Neuronal stem cell (in vitro differentiated cells): ENCODE data around the gene GSPT1.
"Not testable (repeated sequence)": the region's sequence is repeated elsewhere in the genome, so short reads cannot be mapped to it uniquely, and the experiment has no call there.

Experiments used
- DNase-seq: peaks from one replicate; pipeline ENCODE4 v3.0.0-alpha.2; 2013; ENCODE audit warnings: low spot score
- H2AFZ ChIP-seq: one replicate; pipeline ENCODE4 v1.6.1; 2013; ENCODE audit warnings: mild to moderate bottlenecking, low read length, inconsistent platforms
- H2AK5ac ChIP-seq: 2 replicates; pipeline ENCODE4 v1.6.1; 2013; ENCODE audit warnings: low read depth, mild to moderate bottlenecking, inconsistent platforms, low read length, moderate library complexity, mixed read lengths
- H2BK120ac ChIP-seq: 2 replicates; pipeline ENCODE4 v1.6.1; 2013; ENCODE audit warnings: low read depth, mild to moderate bottlenecking, inconsistent platforms, low read length, moderate library complexity, mixed read lengths
- H2BK12ac ChIP-seq: one replicate; pipeline ENCODE4 v1.6.1; 2013; ENCODE audit warnings: low read length, inconsistent platforms
- H2BK15ac ChIP-seq: 2 replicates; pipeline ENCODE4 v1.6.1; 2013; ENCODE audit warnings: mild to moderate bottlenecking, low read length, inconsistent platforms, mixed read lengths
- H2BK5ac ChIP-seq: one replicate; pipeline ENCODE4 v1.6.1; 2013; ENCODE audit warnings: inconsistent platforms, mild to moderate bottlenecking, low read length, moderate library complexity
- H3K14ac ChIP-seq: one replicate; pipeline ENCODE4 v1.6.1; 2013; ENCODE audit warnings: low read length, inconsistent platforms
- H3K18ac ChIP-seq: 2 replicates; pipeline ENCODE4 v1.6.1; 2013; ENCODE audit warnings: low read length, inconsistent platforms
- H3K23ac ChIP-seq: 2 replicates; pipeline ENCODE4 v1.6.1; 2013; ENCODE audit warnings: low read depth, mild to moderate bottlenecking, mixed read lengths, low read length, inconsistent platforms; ENCODE audit not compliant: poor library complexity
- H3K27ac ChIP-seq: replicated peaks from 3 replicates; pipeline ENCODE4 v1.5.1; 2013; ENCODE audit warnings: low read length, inconsistent platforms
- H3K27me3 ChIP-seq, 3 experiments: 2 replicates each; pipeline ENCODE4 v1.6.1; 2013; ENCODE audit warnings: low read length in 3 of 3, mild to moderate bottlenecking in 2 of 3, inconsistent platforms in 1 of 3, low read depth in 1 of 3, mixed read lengths in 1 of 3, moderate library complexity in 1 of 3; ENCODE audit not compliant: control insufficient read depth in 3 of 3, insufficient read depth in 3 of 3
- H3K36me3 ChIP-seq, 2 donors: replicated peaks in 1 of 2; 2 replicates each; pipeline ENCODE4 v1.6.1; 2013; ENCODE audit warnings: low read length in 2 of 2; ENCODE audit not compliant: control insufficient read depth in 2 of 2, insufficient read depth in 2 of 2
- H3K4ac ChIP-seq: 2 replicates; pipeline ENCODE4 v1.6.1; 2013; ENCODE audit warnings: inconsistent platforms, mild to moderate bottlenecking, low read length, moderate library complexity
- H3K4me1 ChIP-seq, 2 donors: 1 replicate in 1 of 2; 2 replicates in 1 of 2; pipeline ENCODE4 v1.6.1; 2013; ENCODE audit warnings: low read length in 2 of 2, low read depth in 1 of 2; ENCODE audit not compliant: control insufficient read depth in 2 of 2, insufficient read depth in 1 of 2
- H3K4me2 ChIP-seq: one replicate; pipeline ENCODE4 v1.6.1; 2013; ENCODE audit warnings: mild to moderate bottlenecking, low read length, inconsistent platforms; ENCODE audit not compliant: insufficient read depth, poor library complexity, severe bottlenecking
- H3K4me3 ChIP-seq, 2 donors: 2 replicates each; pipeline ENCODE4 v1.5.1; 2013; ENCODE audit warnings: low read length in 2 of 2, mild to moderate bottlenecking in 2 of 2, inconsistent platforms in 1 of 2, moderate library complexity in 1 of 2
- H3K79me1 ChIP-seq: one replicate; pipeline ENCODE4 v1.6.1; 2013; ENCODE audit warnings: low read depth, mild to moderate bottlenecking, inconsistent platforms, low read length, moderate library complexity
- H3K9ac ChIP-seq: one replicate; pipeline ENCODE4 v1.6.1; 2013; ENCODE audit warnings: mild to moderate bottlenecking, low read depth, low read length, inconsistent platforms; ENCODE audit not compliant: poor library complexity
- H3K9me3 ChIP-seq, 2 donors: replicated peaks in 1 of 2; 2 replicates each; pipeline versions ENCODE3 to v1.6.1; 2013; ENCODE audit warnings: low read length in 2 of 2, mild to moderate bottlenecking in 2 of 2, inconsistent platforms in 1 of 2, low read depth in 1 of 2, mixed read lengths in 1 of 2, moderate library complexity in 1 of 2; ENCODE audit not compliant: control insufficient read depth in 2 of 2, insufficient read depth in 1 of 2
- H4K8ac ChIP-seq: one replicate; pipeline ENCODE4 v1.6.1; 2013; ENCODE audit warnings: low read depth, mild to moderate bottlenecking, inconsistent platforms, low read length, moderate library complexity
- H4K91ac ChIP-seq: one replicate; pipeline ENCODE4 v1.6.1; 2013; ENCODE audit warnings: low read length, low read depth, mild to moderate bottlenecking, inconsistent platforms; ENCODE audit not compliant: poor library complexity
- WGBS, 2 donors: extraction: QIAGEN DNeasy Blood & Tissue Kit; methylation state at CpG; one replicate each; pipeline ENCODE4 v1.1.7; 2013; ENCODE audit warnings: missing lambda C conversion rate in 2 of 2, mixed read lengths in 1 of 2; ENCODE audit not compliant: insufficient read length in 2 of 2, insufficient replicate concordance in 1 of 2; ENCODE audit errors: extremely low coverage in 2 of 2; 5-methylcytosine and 5-hydroxymethylcytosine counted together

GSPT1 gene

DNA sequence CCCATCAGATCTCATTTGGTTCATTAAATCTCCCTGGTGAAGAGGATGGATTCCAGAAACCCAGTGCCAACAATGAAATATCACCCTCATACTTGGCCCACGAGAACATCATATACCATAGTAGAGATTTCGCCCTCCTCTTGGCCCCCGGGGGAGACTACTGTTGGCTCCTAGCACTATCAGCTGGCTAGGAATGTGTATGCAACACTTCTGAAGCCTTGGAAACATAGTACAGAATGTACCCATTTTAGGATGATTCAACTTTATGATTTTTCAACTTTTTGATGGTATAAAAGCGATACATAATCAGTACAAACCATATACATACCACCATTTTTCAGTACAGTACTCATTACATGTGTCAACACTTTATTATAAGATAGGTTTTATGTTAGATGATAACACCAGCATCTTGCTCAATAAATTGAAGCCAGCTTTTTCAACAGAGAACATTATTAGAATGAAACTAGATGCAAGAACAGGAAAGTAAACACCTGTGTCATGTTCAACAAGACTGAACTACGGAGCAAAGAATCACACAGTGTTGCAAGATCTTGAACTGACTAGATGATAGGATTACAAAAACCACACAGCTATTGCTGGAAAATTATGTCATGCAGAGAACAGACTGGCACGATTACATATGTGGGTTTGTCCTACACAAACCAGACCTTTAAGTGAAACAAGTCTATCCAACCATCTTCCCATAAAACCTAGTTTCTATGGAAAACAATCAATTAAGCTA is 81.6 kb downstream of the GSPT1 start:
- no peak overlapping the region for H3K18ac ChIP-seq
- no peak overlapping the region for H2BK12ac ChIP-seq
- no peak overlapping the region for H2BK15ac ChIP-seq
- H3K9ac ChIP-seq, result no peak overlapping the region
- no peaks in the 10 kb centered on the region for H3K79me1 ChIP-seq
- no peak overlapping the region for H3K14ac ChIP-seq
- H2AK5ac ChIP-seq, result no peak overlapping the region
- no peak for DNase-seq
- H3K23ac ChIP-seq, result no peak overlapping the region
- no peak overlapping the region for H2BK120ac ChIP-seq
- H4K91ac ChIP-seq, result no peak overlapping the region
- H3K4ac ChIP-seq, result no peak overlapping the region
- H3K4me2 ChIP-seq, result no peak overlapping the region
- H3K4me3 ChIP-seq, result no peak overlapping the region
- H2BK5ac ChIP-seq, result no peak overlapping the region
- H2AFZ ChIP-seq, result no peak overlapping the region
- peaks cover 0 to 2% of the 10 kb centered on the region in 2 donors for H3K9me3 ChIP-seq
- peaks cover 19 to 36% of the 10 kb centered on the region in 2 donors for H3K36me3 ChIP-seq
- H3K27ac ChIP-seq, result no peak overlapping the region
- no peak overlapping the region for H4K8ac ChIP-seq
- WGBS, 2 donors, result no CpG with 5 or more reads among the region's 6 CpGs
- no peaks in the 10 kb centered on the region for H3K4me1 ChIP-seq
- no peaks in the 10 kb centered on the region for H3K27me3 ChIP-seq

- no peak overlapping the region for H3K4me3 ChIP-seq
- no peaks in the 10 kb centered on the region for H3K79me1 ChIP-seq
- no peak overlapping the region for H2BK12ac ChIP-seq
- H3K4me1 ChIP-seq, result no peaks in the 10 kb centered on the region
- H4K8ac ChIP-seq, result no peak overlapping the region
- no peak overlapping the region for H3K27ac ChIP-seq
- H3K9ac ChIP-seq, result no peak overlapping the region
- H3K4me2 ChIP-seq, result no peak overlapping the region
- no peak overlapping the region for H3K23ac ChIP-seq
- no CpG with 5 or more reads among the region's 5 CpGs for WGBS, 2 donors
- H2BK15ac ChIP-seq, result no peak overlapping the region
- H3K4ac ChIP-seq, result no peak overlapping the region
- no peaks in the 10 kb centered on the region for H3K27me3 ChIP-seq
- H3K18ac ChIP-seq, result no peak overlapping the region
- no peak overlapping the region for H4K91ac ChIP-seq
- no peak overlapping the region for H2AFZ ChIP-seq
- H3K36me3 ChIP-seq, result no peaks in the 10 kb centered on the region
- H2BK5ac ChIP-seq, result no peak overlapping the region
- H3K14ac ChIP-seq, result no peak overlapping the region
- DNase-seq, result no peak
- H3K9me3 ChIP-seq, result no peaks in the 10 kb centered on the region
- no peak overlapping the region for H2BK120ac ChIP-seq
- H2AK5ac ChIP-seq, result no peak overlapping the region
Measured at GRCh38 chr16:11828696-11829095, 87.1 kb downstream of the GSPT1 start.

- not testable (repeated sequence) for H2BK15ac ChIP-seq, H3K4me1 ChIP-seq, H2AFZ ChIP-seq, H3K14ac ChIP-seq, H3K4me2 ChIP-seq, H3K27me3 ChIP-seq, H3K27ac ChIP-seq, H4K91ac ChIP-seq, H3K9me3 ChIP-seq, H3K79me1 ChIP-seq, H3K4ac ChIP-seq, H2BK5ac ChIP-seq, H2AK5ac ChIP-seq, H3K4me3 ChIP-seq, H2BK120ac ChIP-seq, H3K36me3 ChIP-seq, H3K18ac ChIP-seq, H3K9ac ChIP-seq, DNase-seq, H3K23ac ChIP-seq, H2BK12ac ChIP-seq, H4K8ac ChIP-seq
- no CpG with 5 or more reads among the region's 13 CpGs for WGBS, 2 donors
Measured at GRCh38 chr16:11825520-11826165, 90.1 kb downstream of the GSPT1 start.

DNA sequence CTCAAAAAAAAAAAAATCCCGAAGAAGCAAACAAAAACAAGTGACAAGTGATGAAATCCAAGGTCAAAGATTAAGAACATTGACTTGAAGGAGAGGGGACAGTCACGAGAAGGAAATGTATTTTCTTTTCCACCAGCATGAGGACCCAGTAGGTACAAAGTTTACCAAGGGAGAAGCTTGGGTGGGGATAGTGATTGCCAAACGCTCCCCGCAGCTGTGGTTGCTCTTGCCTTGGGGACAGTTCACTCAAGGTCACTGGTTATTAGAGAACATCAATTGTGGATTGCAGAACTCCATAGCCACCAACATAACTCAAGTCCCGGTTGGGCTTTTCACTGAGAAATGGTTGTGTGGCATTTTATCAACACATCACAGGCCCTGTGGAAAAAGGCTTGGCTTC is 91.4 kb downstream of the GSPT1 start:
- Histone ChIP-seq H3K79me1 (no peaks in the 10 kb centered on the region), H3K18ac (no peak overlapping the region), H3K9ac (no peak overlapping the region), H4K8ac (no peak overlapping the region), H2BK5ac (no peak overlapping the region), H3K27ac (no peak overlapping the region), H3K36me3 (no peaks in the 10 kb centered on the region), H2AFZ (no peak overlapping the region), H3K27me3 (no peaks in the 10 kb centered on the region), H3K4me1 (no peaks in the 10 kb centered on the region), H3K23ac (no peak overlapping the region), H2BK120ac (no peak overlapping the region), H3K4ac (no peak overlapping the region), H2AK5ac (no peak overlapping the region), H3K14ac (no peak overlapping the region), H2BK12ac (no peak overlapping the region), H2BK15ac (no peak overlapping the region), H3K4me3 (no peak overlapping the region), H3K4me2 (no peak overlapping the region), H4K91ac (no peak overlapping the region), H3K9me3 (no peaks in the 10 kb centered on the region)
- no CpG with 5 or more reads among the region's 5 CpGs for WGBS, 2 donors
- no peak for DNase-seq
